Activated CD4-positive, CD25-positive, alpha-beta regulatory T cell treated with anti-CD3 and anti-CD28 coated beads, Interleukin-2, amount 50 U/mL, for 16 hours (primary cell): Measurements from ENCODE around the gene NACC1.

Source experiments
- DNase-seq: peaks from one replicate; pipeline ENCODE4 v3.0.0-alpha.2; 2020; ENCODE audit warnings: low read depth, low spot score

NACC1 gene

DNA sequence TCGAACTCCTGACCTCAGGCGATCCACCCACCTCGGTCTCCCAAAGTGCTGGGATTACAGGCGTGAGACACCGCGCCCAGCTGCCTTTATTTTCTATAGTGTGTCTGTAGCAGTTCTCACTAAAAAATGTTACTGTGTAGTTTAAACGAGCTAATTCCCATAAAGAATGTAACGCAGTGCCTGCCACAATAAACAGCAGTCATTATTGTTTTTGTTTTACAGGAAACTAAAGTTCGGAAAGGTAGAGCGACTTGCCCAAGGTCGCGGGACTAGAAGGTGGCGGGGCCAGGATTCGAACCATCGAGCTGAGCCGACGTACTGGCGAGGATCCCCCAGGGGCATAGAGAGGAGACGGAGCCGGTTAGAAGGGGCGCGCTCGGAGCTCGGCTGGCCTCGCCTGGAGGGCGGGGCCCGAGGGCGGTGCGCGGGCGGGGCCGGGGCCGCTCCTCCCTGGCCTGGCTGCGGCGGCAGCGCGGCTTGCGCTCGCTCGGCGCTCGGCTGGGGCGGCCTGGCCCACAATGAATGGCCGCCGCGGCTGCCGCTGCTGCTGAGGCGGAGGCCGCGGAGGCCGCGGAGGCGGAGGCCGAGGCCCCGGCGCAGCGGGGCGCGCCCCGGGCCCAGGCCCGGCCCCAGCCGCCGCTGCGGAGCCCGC, at the start of gene NACC1:
Gene NACC1 (plus strand): TSS at position 493 of the 652 bp plus-strand sequence. CDS start 16,944 bp downstream, outside the sequence.
- DNase-seq: peak; percentile 78

DNA sequence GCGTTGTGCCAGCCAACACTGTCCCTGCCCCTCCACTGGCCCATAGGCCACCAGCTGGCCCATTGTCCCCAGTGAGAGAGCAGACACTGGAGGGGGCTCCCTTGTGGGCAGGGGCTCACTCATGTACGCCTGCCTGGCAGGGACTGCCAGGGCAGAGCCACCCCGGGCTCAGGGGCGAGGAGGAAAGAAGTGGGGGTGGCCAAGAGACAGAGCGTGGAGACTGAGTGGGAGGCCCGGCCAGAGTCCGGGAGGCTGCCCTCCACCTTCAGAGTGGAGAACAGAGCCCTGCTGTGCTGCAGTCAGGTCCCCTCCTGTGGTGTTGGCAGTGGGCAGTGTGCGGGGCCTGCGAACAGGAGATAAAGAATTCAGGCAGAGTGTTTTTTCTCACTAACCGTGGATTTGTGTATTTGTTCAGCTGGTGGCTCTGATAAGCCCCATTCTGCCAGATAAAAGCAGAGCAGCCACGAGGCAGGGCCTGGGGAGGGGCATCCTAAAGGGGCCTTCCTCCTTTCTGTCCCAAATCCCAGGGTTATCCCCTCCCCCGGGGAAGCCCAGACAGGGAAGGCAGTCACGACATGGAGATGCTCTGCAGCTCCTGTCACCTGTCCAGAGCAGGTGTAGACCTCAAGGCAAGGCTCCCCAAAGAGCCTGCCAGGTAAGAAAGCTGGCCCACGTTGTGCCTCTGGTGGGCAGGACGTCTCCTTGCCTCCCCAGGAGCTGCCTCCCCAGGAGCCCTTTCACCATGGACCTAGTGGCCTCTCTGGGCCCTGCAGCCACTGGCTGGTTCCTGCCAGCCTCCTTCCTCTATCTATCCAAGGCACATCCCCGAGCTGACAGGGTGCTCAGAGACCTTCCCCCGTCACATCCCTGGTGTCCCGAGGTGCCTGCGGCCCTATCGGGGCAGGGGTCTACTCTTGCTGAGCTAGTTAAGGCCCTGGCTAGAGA, 48.4 kb upstream of the NACC1 start:
- DNase-seq: no peak

DNA sequence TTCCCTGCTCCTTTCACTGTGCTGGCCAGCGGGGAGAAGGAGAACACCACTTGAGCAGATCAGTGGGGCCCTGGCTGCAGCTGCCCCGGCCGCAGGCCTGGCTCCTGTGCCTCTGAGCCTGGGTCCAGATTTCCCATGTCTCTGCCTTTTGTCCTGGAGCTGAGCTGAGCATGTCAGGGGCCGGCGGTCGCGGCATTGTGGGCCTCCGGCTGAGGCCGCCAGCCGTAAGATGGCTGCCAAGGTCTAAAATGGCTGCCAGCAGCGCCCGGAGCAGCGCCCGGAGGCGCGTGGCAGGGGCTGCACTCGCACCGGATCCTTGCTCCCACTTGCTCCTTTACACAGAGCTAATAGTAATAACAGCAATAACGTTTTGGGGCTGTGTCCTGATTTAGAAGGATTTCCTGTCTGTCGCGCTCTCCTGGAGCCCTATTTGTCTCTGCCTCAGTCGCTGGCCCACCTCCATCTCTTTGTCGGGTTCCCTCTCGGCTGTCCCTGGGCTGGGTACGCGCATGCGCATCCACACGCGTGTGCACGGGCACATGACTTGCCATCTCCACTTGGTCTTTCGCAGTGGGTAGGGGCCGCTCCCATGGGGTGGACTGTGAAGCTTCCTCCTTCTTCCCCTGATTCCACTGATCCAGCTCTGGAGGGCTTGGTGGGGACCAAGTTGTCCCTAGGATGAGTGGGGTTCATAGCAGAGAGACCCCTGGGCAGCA, 47.5 kb upstream of the NACC1 start:
- no peak for DNase-seq

DNA sequence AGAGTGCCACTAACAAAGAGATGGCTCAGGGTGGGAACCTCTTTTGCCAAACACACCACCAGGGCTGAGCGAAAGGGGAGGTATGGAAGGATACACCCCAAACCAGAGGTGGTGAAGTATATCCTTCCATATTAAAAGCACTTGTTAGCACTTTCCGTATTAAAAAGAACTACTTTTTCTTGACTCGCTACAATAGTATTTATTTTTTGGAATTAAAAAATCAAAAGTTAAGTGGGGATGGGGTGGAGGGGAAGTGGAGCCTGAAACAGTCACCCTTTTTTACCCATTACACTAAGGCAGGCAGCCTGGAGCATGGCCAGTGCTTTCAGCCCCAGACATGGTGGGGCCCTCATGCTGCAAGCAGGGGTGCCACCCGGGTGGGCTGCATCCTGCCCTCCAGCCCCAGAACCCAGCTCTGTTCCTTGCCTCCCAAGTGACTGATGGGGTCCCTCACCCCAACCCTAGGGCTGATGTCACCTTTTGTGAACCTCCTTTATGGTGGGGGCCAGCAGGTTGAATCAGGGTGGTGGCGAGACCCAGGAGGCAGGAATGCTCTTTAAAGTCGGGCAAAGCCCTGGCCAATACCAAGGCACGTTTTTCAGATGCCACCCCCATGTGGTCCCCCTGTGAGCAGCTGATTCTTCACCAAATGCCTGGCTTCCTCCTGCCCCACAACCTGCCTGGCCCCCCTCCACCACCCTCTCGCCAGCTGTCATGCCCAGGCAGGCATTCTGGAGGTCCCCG, 46.4 kb upstream of the NACC1 start:
- no peak for DNase-seq

DNA sequence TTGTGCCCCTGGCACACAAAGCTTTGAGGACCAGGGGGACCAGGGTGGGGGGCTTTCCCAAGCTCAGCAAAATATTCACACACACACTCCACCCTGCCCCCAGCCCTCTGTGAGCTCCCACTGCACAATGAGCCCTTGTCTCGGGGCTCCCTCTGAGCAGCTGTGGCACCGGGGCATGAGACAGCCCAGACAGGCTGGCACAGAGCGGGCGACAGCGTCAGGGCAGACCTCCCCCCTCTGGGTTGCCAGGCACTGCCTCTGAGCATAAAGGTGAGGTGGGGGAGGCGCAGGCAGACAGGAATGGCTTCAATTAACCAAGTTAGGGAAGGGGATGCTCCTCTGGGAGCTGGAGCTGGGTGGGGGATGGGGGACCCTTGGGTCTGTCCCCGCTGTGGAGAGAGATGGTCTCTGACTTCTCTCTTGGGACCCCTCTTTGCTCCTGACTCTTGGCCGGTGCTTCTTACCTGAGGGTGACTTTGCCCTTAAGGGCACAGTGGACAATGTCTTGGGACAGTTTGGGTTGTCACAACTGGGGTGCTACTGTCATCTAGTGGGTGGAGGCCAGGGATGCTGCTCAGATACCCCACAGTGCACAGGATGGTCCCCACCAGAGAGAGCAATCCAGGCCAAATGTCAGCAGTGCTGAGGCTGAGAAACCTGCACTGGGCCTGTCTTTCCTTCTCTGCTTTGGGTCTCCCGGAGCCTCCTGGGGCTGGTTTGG, 45.7 kb upstream of the NACC1 start:
- DNase-seq: no peak

DNA sequence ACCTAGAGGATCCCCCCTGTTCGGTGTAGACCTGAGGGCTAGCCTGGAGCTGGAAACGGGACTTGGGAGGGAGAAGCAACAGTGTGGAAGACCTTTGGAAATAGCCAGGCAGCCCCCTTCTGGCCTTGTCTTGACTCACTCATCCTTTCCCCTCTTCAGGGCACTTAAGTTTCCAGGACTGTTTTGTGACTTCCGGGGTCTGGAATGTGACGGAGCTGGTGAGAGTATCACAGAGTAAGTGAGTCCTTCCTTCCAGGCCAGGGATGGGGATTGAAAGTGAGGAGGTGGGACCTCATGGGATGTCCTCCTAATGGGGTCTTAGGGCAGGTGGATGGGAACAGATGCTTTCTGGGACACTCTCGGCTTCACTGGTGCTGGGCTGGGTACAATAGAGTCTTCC, 44.8 kb upstream of the NACC1 start:
- DNase-seq: no peak

DNA sequence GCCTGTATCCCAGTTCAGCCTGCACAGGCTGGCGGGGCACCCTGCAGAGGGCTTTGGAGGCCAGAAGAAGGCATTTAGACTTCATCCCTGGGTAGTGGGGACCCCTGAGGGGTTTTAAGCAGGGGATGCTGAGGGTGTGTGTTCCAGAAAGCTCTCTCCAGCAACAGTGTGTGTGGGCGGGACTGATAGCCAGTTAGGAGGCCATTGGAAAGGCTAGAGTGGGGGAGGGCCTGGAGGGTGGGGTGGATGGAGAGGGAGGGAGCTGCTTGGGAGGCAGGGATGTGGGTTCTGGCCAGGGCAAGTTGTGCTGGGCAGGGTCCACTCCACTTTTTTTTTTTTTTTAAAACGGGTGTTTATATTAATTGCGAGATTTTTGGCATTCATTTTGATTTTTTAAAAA, 43.7 kb upstream of the NACC1 start:
- DNase-seq: no peak

DNA sequence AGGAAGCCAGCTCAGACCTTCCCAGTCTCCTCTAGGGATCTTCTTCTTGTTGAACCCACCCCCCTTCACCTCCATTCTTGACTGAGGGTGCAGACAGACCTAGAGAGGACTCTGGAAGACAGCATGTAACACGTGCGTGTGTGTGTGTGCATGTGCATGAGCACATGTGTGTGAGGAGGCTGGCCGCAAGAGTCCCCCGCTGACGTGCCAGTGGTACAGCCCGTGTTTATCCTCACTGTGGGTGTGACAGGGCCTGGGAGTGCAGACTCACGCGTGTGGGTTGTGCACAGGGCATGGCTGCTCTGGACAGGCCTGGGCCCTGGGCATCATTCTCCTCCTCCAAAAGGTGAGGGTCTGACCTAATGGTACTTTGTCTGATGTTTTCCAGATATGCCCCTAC, 41.7 kb upstream of the NACC1 start:
- DNase-seq: no peak

DNA sequence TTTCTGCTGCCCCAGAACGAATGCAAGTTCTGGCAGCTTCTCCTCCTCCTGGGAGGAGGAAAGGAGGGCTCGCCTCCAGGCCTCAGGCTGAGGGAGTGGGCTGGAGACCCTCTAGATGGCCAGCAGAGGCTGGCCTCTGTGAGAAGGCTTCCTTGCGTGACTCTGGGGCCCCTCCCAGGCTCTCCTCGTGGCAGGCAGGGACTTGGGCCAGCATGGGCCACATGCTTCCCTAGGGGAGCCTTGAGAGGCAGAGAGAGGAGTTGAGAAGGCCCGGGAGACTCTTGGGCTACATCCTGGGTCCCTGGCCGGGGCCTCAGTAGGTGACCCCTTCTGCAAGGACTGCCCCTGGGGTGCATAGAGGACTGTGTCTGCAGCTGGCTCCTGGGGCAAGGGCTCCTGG, 41.3 kb upstream of the NACC1 start:
- no peak for DNase-seq

DNA sequence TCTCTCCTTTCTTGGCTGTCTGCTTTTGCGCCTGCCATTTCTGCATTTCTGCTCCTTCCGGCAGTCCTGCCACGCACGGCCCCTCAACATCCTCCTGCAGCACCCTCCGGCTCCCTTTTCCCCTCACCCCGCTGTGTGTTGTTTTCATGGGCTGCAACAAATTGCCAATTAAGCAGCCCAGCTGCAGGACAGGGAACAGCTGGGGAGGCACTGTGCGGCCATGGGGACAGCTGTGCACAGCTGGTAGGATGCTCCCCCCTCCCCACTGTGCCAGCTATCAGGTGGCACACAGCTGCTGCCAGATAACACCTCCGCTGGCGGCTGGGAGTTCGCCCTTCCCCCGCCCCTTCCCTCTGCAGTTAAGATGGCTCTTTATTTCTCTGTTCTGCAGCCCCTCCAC, 40.8 kb upstream of the NACC1 start:
- DNase-seq: no peak

DNA sequence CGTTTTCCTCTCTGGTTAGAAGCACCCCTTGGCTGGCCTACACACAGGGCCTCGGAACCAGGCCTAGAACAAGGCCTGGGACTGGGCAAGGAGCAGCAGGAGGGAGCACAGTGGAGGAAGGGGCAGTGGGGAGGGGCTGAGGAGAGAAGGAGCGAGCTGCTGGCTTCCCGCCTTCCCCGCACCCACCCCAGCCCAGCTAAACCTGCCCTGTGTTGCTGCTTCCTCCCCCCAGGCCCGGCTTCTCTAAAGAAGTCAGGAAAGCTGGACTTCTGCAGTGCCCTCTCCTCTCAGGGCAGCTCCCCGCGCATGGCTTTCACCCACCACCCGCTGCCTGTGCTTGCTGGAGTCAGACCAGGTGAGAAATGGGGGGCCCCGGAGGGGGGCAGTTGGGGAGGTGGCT, 39.7 kb upstream of the NACC1 start:
- no peak for DNase-seq

DNA sequence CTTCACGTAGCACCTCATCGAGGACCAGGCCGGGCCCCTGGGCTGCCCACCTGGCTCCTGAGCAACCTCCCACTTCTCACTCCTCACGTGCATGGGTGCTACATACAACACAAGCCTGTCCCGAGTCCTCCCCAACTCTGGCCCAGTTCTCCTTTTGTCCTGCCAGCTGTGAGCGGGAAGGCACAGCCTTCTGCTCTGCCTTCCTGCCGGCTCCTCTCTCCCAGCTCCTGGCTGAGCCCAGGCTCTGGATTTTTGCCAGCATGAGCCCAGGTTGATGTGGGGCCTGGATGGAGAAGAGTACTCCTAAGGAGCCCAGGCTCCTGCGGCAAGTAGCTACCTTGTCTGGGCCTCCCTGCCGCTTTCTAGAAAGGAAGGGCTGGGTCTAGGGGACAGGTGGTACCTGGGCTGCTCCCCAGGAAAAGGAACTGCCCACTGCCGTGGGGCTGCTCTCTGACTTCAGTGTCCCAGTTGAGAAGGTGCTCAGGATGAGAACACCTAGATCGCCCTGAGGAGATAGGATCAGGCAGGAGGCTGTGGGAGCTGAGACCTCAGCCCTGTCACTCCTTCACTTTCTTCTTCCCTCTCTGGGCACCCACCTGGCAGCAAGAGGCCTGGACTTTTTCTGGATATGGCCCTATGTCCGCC, 39.0 kb upstream of the NACC1 start:
- DNase-seq: no peak

DNA sequence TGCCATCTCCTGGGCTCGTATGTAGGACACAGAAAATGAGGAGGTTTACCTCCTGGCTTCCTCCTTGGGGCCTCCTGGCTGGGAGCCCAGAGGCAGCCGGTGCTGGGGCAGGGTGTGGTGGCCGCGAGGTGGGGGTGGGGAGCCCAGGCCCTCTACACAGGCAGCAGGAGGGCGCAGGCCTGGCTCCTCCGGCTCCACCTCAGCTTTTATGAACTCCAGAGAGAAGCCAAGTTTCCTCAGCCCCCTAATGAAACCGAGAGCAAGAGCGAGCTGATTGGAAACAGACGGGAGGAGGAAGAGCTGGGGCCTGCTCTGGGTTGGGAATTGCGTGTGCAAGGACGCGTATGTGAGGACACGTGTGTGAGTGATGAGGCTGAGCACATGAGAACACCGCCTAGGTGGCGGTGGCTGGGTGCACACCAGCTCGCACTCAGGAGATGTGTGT, 38.5 kb upstream of the NACC1 start:
- DNase-seq: no peak

DNA sequence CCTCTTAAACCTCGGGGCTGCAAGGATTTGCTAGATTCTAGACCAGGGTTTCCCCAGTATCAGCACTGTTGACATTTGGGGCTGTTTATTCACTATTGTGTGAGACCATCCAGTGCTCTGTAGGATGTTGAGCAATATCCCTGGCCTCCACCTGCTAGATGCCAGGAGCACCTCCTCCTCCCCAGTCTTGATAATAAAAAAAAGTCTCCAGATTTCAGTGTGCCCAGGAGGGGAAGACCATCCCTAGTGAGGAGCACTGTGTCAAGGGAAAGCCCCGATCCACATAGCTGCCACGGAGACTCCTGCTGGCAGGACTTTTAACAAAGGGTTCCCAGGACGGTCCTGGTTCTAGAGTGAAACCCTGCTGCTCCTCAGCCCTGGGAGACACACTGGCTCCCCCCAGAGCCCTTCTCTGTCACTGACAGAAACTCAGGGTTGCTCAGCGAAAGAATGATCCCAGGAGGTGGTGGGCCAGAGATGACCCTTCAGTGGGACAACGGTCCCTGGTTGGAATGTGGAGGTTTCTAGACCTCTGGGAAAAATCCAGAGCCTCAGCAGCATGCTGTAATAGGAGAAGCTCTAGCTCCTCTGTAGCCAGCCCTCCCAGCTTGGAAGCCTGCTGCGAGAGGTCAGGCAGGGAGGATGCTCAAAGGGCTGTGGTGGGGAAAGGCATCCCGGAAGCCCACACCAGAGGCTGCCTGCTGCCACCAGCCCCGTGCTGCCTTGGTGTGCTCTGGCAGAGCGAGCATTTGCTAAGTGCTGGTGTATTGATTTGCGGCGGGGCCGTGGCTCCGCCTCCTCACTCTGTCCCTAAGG, 35.7 kb upstream of the NACC1 start:
- DNase-seq: no peak

DNA sequence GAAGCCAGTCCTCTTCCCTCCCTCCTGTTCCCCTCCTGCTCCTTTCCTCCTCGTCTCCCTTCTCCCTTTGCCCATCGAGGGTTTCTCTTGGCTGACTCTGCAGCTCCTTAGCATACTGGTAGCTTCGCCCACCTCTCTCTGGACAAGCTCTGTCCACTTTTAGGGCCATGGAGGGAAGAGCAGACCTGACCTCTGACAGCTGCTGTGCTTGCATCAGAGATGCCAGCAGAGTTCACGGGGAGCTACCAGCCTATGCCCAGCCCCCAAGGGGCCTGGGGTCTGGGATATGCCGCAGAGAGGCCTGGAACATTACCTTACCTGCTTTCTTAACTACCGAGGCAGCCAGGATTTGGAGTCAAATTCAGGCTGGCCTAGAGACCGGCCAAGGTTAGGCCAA, 35.1 kb upstream of the NACC1 start:
- no peak for DNase-seq

DNA sequence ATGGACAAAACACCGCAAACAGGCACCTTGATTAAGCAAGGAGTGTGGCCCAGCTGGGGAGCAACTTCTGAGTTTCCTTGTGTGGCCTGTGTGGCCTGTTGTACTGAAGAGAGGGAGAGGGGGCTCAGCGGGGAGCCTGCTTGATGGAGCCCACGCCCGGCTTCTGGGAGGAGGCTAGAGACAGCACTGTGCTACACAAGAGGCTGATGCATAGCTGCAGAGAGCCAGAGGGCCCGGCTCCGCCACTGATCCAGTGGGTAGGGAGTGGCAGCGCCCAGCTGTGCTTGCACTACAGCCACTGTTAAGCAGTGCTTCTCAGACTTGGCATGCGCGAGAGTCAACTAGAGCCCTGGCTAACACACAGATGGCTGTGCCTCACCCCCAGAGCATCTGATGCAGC, 34.4 kb upstream of the NACC1 start:
- no peak for DNase-seq

DNA sequence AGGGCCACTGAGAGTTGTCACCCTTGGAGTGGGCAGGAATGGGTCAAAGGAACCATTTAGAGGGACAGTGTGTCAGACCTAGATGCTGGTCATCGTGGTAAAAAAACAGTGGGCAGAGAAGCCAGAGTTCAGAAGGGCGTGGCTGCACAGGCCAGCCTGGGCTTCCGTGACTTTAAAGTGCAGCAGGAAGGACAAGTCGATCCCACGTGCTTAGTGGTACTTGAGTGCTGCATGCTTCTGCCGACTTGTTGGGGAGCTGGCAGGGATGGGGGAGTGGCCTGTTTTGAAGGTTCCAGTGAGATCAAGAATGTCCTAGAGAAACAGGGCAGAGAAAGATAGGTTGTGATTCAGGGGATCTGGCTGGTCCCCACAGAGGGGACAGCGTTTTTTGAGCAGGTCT, 32.4 kb upstream of the NACC1 start:
- DNase-seq: no peak

DNA sequence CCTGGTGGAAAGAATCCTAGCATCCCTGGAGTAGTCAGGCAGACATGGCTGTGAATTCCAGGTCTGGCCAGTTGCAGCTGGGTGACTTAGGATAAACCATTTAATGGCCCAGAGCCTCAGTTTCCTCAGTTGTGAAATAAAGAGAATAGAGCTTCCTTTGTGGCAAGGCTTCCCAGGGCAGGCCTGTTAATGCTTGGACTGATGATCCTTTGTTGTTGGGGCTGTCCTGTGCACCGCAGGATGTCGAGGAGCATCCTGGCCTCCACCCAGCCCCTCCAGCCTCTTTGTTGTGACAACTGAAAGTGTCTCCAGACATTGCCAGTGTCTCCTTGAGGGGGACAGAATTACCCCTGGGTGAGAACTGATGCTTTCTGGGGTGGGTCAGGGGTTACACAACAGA, 31.7 kb upstream of the NACC1 start:
- DNase-seq: no peak

DNA sequence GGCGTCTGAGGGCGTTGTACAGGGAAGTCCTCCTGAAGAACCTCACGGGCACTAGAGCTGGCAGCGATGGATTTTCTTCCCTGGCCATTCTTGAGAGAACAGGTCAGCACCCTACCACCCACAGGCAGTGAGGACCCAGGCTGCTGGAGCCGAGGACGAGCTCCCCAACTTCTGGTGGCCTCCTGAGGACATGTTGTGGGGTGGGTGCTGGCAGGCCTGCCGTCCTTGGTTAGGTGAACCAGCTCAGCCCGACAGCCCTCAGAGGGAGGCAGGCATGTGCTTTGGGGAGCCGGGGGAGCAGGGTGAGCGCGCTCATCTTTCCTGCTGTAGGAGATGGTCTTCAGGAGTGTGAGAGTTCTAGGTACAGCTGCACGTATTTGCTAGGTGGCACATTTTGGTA, 30.8 kb upstream of the NACC1 start:
- no peak for DNase-seq
